Right cardiac atrium (tissue), 5 donors: ENCODE measurements around the gene SH3RF1. TPM values are rescaled to one million over a fixed set of nuclear protein-coding genes. Genes with fewer than 3 reads are reported as not detected.

Source experiments
- ATAC-seq, 2 donors: fragments of 200-7000 bp; cut with Tn5 transposase; one replicate each; pipeline versions ENCODE4 v1.8.0 to v1.9.1; 2020; ENCODE audit warnings: moderate library complexity in 2 of 2, mild to moderate bottlenecking in 1 of 2
- DNase-seq, 3 donors: peaks; one replicate each; pipeline ENCODE4 v3.0.0-alpha.2; 2020
- H3K27ac ChIP-seq: one replicate; pipeline ENCODE4 v1.5.1; 2013; ENCODE audit warnings: mild to moderate bottlenecking, low read length, control low read depth, moderate library complexity
- H3K27me3 ChIP-seq: one replicate; pipeline ENCODE4 v1.6.1; 2013; ENCODE audit not compliant: control insufficient read depth, insufficient read depth
- H3K4me1 ChIP-seq: one replicate; pipeline ENCODE4 v1.6.1; 2013; ENCODE audit warnings: low read length; ENCODE audit not compliant: control insufficient read depth, insufficient read depth
- H3K4me3 ChIP-seq: one replicate; pipeline ENCODE4 v1.5.1; 2013; ENCODE audit warnings: low read length, control low read depth
- H3K9me3 ChIP-seq: one replicate; pipeline ENCODE4 v1.6.1; 2013; ENCODE audit warnings: low read length; ENCODE audit not compliant: control insufficient read depth
- WGBS: extraction: QIAGEN DNeasy Blood & Tissue Kit; methylation state at CpG from one replicate; pipeline ENCODE4 v1.1.7; 2013; 5-methylcytosine and 5-hydroxymethylcytosine counted together
- intact Hi-C, 4 donors: fragments of 100-400 bp; cut with DNase I; formaldehyde crosslinking; loops; one replicate each; pipeline versions ENCODE4 v1.11.0 to v1.14.0; 2022 to 2023
- long read RNA-seq, 4 donors: library from polyadenylated mRNA; unstranded; transcript quantifications; one replicate each; pipeline ENCODE4 v2.0.0, GENCODE V29; 2020 to 2021
- polyA plus RNA-seq: library from polyadenylated mRNA; stranded (reverse); fragments of 200-250 nt; gene quantifications from one replicate; pipeline ENCODE4 v1.2.3, GENCODE V29; 2013
- total RNA-seq, 4 donors: library from RNA; stranded (reverse); fragmentation: NEBNext Ultra II Directional; extraction: Animal tissue kit (Norgen Biotek cat#: 25700); gene quantifications; one replicate each; pipeline ENCODE4 v1.2.1, GENCODE V29; 2021
- donor health status: healthy with polysubstance abuse.
- donor health status: DM: no; HTN: yes; CAD: no.
- donor health status: DM: no; HTN: no; CAD: no.
- donor health status: DM: no; HTN: yes; CAD: no; lungs with severe emphysema.
- donor health status: DM: yes; HTN: yes; CAD: no.

Gene SH3RF1
- total RNA-seq (10 to 100 TPM in 2 of 4 donors, 1 to 10 TPM in 2; 7.4 to 16.7 (median 9.9) TPM), polyA plus RNA-seq (2.4 TPM)
- long read RNA-seq, donor 1, full-length matches to known transcripts = 2 of 8 reads
- long read RNA-seq, donor 1, partial matches to known transcripts = 4 of 8 reads
- long read RNA-seq, donor 1, other reads (novel, unspliced or antisense) = 2 of 8 reads
- long read RNA-seq, donor 2, partial matches to known transcripts = 2 of 3 reads
- long read RNA-seq, donor 2, other reads (novel, unspliced or antisense) = 1 of 3 reads
- long read RNA-seq, donor 3, full-length matches to known transcripts = 12 of 34 reads
- long read RNA-seq, donor 3, partial matches to known transcripts = 21 of 34 reads
- long read RNA-seq, donor 3, other reads (novel, unspliced or antisense) = 1 of 34 reads
- long read RNA-seq, donor 4, full-length matches to known transcripts = 1 of 5 reads
- long read RNA-seq, donor 4, partial matches to known transcripts = 4 of 5 reads
- long read RNA-seq, donor 4, other reads (novel, unspliced or antisense) = 0 of 5 reads

DNA sequence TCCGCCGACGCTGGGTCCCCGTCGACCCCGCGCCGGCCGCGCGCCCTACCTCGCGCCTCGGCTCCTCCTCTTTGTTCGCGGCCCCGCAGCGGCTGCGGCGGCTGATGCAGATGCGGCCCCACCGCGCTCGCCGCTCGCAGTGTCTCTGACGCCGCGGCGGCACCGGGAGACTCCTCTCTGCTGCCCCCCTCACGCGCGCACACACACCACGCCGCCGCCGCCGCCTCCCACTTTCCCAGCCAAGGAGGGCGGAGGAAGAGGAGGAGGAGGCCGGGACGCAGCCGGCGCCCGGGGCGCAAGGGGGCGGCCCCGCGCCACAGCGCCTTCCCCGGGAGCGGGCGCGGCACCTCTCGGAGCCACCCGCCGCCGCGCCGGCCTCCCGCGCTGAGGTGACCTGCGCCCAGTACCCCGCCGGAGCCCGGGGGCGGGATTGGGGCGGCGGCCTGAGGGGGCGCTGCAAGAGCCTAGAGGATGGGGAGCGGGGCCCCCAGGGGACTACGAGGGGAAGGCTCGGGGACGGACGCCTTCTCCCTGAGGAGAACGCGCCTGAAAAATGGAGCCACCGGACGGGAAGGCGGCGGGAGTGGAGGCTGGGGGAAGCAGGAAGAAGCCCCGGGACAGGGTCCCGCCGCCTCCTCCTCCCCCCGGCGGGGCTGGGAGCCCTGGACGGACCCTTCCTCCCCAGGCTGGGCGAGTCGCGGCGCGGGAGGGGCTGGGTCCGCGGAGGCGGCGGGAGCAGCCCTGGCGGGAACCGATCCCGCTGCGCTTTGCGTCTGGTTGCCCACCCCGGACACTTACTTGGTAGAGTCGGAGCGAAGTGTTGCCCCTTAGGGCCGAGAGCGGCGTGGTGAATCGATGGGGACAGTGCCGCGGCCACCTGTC, at the start of gene SH3RF1:
Gene SH3RF1, minus strand, starts transcription at position 147 of the 882 bp plus-strand sequence. CDS start 1,744 bp downstream, outside the sequence.
- ATAC-seq (peak; percentile 97), DNase-seq (peak; percentile 90 to 97 (median 96))
- H3K27ac ChIP-seq = peak within 1 kb of the TSS; percentile 33
- H3K4me1 ChIP-seq = peaks cover 3% of the 10 kb centered on the region
- H3K4me3 ChIP-seq = peak within 1 kb of the TSS; percentile 83
- 1% methylated on average over 110 of the region's 110 CpGs for WGBS
- intact Hi-C loops = loop anchor here in 3 of 4 donors (5.0 to 10.0 kb wide), 4 partner anchors 126 to 246 kb away; no protein-coding TSS in a partner anchor
- no peaks in the 10 kb centered on the region for H3K27me3 ChIP-seq
- H3K9me3 ChIP-seq = no peaks in the 10 kb centered on the region

DNA sequence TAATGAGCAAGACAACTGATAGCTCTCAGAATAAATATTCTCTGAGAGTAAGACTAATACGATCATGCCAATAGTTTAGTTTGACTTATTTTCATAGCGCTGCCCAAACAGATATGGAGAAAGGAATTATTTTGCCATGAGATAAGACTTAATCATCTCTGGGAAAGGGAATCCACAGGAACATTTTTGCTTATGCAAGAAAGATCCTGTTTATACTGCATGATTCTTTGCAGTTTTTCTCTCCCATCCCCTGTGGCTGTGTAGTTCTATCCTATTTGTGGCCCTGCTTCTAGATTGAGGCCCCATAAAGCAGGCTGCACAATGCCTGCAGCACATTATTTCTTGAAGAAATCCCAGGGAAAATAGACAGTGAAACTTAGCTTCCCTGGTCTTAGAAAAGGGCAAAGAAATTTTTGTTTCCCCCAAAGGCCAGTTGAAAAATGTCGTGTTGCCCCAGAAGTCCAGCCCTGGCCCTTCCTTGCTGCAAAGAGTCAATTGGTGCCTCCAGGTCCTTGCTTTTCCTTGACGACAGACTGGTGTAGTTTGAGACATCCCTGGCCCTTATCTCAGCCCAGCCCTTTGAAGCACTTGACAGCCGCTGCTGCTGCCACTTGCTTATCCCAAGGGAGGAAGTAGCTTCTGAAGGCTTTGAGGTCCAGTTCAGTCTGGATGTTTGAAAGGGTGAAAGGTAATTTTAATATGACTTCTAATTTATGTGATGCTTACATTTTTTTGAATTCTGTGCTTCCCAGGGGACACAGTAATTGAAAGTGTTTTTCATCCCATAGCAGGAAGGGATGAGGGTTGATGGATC, 45.0 kb upstream of the SH3RF1 start:
- ATAC-seq = peak; percentile 62 to 70
- Histone ChIP-seq H3K27me3 (no peaks in the 10 kb centered on the region), H3K27ac (no peak overlapping the region), H3K4me1 (peaks cover 5% of the 10 kb centered on the region), H3K4me3 (no peak overlapping the region), H3K9me3 (no peaks in the 10 kb centered on the region)
- WGBS = 19% methylated on average over 5 of the region's 5 CpGs
- intact Hi-C loops = loop anchor here in 1 of 4 donors (10.0 kb wide), 1 partner anchor 291 kb away; no protein-coding TSS in a partner anchor
- no peak for DNase-seq

DNA sequence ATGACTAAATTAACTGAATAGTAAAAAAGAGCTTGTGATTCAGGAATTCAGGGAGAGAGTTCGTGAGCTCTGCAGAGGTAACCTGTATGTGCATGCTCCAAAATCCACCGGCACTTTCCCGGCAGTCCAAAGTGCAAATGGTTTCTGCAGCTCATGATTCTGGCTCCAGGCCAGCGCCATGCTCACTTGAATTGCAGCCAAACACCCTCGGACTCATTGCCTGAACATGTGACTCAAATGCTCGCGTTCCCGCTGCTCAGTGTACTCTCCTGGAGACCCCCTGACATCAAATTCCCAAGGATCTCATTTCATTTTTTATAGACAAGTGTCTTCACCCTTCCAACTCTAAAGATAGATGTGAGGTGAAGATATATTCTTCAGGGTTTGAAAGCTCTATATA, 44.1 kb upstream of the SH3RF1 start:
- ATAC-seq (peak; percentile 60 to 70), DNase-seq (peak; percentile 62 to 88 (median 85))
- WGBS = 6% methylated on average over 8 of the region's 8 CpGs
- H3K27me3 ChIP-seq = no peaks in the 10 kb centered on the region
- H3K4me1 ChIP-seq = peaks cover 5% of the 10 kb centered on the region
- H3K4me3 ChIP-seq = peak overlapping the region; percentile 25
- H3K9me3 ChIP-seq = no peaks in the 10 kb centered on the region
- no peak overlapping the region for H3K27ac ChIP-seq
- intact Hi-C loops = loop anchor here in 1 of 4 donors (10.0 kb wide), 1 partner anchor 290 kb away; no protein-coding TSS in a partner anchor

DNA sequence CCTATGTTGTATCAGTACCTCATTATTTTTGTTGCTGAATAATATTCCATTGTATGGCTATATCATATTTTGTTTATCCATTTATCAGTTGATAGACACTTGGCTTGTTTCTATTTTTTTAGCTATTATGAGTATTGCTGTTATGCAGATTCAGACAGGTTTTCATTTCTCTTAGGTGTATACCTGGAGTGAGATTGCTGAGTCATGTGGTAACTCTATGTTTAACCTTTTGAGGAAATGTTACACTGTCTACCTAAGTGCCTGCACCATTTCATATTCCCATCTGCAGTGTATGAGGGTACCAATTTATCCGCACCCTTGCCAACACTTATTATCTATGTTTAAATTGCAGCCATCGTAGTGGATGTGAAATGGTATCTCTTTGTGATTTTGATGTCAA, 43.0 kb upstream of the SH3RF1 start:
- Histone ChIP-seq H3K9me3 (no peaks in the 10 kb centered on the region), H3K4me3 (no peak overlapping the region), H3K27ac (no peak overlapping the region), H3K4me1 (peaks cover 5% of the 10 kb centered on the region), H3K27me3 (no peaks in the 10 kb centered on the region)
- DNase-seq (no peak), ATAC-seq (no peak)
- WGBS = 93% methylated on average over 2 of the region's 2 CpGs
- intact Hi-C loops = loop anchor here in 1 of 4 donors (10.0 kb wide), 1 partner anchor 289 kb away; no protein-coding TSS in a partner anchor

DNA sequence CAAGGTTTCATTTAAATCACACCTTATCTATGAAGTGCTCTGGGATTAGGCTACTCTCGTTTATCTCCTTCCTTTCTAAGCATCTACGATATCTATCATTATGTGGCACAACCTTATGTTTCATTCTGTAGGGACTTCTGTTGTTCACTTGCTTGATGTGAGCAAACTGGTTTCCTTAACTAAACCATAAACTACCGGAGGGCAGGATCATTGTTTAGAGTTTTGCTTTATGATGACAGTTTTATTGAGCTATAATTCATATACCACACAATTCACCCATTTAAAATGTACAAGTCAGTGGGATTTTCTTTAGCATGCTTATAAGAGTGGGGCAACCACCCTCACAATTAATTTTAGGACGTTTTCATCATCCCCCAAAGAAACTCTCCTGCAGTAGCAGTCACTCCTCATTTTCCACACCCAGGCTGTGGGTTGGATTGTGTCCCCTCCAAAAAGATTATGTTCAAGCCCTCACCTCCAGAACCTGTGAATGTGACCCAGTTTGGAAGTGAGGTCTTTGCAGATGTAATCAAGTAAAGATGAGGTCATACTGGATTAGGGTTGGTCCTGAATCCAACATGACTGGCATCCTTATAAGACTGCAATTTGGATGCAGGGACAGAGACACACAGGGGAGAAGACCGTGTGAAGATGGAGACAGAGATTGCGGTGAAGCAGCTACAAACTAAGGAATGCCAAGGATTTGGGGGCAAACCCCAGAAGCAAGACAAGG, 42.1 kb upstream of the SH3RF1 start:
- Histone ChIP-seq H3K9me3 (no peaks in the 10 kb centered on the region), H3K4me3 (no peak overlapping the region), H3K27ac (no peak overlapping the region), H3K4me1 (peaks cover 5% of the 10 kb centered on the region), H3K27me3 (no peaks in the 10 kb centered on the region)
- 85% methylated on average over 6 of the region's 6 CpGs for WGBS
- ATAC-seq = no peak
- intact Hi-C loops = loop anchor here in 1 of 4 donors (10.0 kb wide), 1 partner anchor 288 kb away; no protein-coding TSS in a partner anchor
- no peak for DNase-seq

DNA sequence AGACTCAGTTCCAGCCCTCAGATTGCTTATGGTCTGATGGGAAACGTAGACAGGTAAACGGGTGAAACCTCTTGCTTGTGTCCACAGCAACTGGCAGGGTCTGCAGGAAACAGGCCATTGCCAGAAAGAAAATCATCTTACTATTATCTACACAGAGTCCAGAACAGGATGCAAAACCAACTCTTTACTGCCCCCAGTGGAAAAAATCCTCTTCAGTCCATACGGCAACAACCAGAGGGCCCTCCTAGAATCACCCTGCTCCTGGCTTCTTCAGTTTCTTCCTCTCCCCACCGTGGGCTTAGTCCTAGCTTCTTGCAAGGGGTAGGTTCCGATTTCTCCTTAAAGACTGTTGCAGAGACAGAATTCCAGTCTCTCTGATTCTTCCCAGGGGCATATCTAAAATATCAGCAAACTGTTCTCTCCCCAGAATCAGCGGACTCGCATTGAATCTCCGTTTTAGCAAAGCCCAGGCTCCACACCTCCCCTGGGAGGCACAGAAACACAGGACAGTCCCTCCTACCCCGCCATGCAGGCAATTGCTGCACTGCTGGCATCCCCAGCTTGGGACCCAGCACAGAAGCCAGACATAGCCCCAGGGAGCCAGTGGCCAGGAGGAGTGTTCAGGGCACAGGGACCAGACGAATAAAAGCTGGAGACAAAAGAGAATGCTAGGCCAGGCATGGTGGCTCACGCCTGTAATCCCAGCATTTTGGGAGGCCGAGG, 41.0 kb upstream of the SH3RF1 start:
- intact Hi-C loops = loop anchor here in 1 of 4 donors (10.0 kb wide), 1 partner anchor 287 kb away; no protein-coding TSS in a partner anchor
- no peak overlapping the region for H3K27ac ChIP-seq
- 64% methylated on average over 12 of the region's 12 CpGs for WGBS

DNA sequence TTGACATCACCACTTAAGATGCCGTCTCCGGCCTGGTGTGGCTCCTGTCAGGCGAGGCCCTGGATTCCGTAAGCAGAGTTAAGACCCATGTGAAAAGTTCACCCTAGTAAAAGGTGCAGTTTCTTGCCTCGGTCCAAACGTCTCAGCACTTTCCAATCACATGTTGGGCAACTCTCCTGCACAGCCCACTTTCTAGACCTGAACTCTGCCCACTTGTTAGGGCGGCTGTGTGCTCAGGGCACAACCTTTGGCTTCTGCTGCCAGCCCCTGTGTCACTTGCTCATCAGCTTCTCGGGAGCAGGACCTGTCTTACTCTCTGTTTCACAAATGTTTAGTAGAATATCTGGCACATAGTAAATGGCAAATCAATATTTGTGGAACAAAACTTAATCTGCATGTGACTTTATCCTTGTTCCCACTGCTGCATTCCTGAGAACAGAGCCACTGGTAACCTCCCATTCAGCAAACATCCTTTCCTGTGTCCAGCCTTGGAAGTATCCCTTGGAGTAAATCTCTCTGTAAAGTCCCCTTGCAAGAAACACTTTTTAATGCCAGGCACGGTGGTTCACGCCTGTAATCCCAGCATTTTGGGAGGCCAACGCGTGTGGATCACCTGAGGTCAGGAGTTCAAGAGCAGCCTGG, 38.7 kb upstream of the SH3RF1 start:
- Histone ChIP-seq H3K4me3 (no peak overlapping the region), H3K27ac (no peak overlapping the region), H3K27me3 (no peaks in the 10 kb centered on the region), H3K9me3 (no peaks in the 10 kb centered on the region), H3K4me1 (peaks cover 3% of the 10 kb centered on the region)
- intact Hi-C loops = no loop called here
- 90% methylated on average over 12 of the region's 12 CpGs for WGBS
- no peak for ATAC-seq
- no peak for DNase-seq

More for the DNA sequence above, 41.0 kb upstream of the SH3RF1 start:
- Histone ChIP-seq H3K9me3 (no peaks in the 10 kb centered on the region), H3K4me3 (no peak overlapping the region), H3K4me1 (peaks cover 5% of the 10 kb centered on the region), H3K27me3 (no peaks in the 10 kb centered on the region)
- DNase-seq (peak in 1 of 3 donors; percentile 44), ATAC-seq (peak; percentile 79 to 85)

DNA sequence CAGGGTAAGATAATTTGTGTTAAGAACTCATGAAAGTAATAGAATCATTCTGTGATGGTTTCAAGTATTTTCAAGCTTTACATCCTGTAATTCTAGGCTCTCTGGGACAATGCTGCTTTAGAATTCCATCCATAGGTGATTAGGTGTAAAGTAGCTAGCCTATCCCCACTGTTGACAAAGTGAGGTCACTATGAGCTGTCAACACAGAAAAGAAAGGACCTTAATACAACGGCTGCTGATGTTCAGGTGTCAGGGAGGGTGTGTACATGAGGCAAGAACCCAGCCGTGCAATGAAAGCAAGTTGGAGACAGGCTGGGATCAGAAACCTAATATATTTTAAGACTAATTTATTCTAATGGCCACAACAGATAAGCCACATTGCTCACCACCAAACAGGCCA, 36.8 kb upstream of the SH3RF1 start:
- Histone ChIP-seq H3K27ac (no peak overlapping the region), H3K4me3 (no peak overlapping the region), H3K27me3 (no peaks in the 10 kb centered on the region), H3K9me3 (no peaks in the 10 kb centered on the region), H3K4me1 (peaks cover 3% of the 10 kb centered on the region)
- intact Hi-C loops = no loop called here
- WGBS = 84% methylated on average over 2 of the region's 2 CpGs
- no peak for DNase-seq
- ATAC-seq = no peak

DNA sequence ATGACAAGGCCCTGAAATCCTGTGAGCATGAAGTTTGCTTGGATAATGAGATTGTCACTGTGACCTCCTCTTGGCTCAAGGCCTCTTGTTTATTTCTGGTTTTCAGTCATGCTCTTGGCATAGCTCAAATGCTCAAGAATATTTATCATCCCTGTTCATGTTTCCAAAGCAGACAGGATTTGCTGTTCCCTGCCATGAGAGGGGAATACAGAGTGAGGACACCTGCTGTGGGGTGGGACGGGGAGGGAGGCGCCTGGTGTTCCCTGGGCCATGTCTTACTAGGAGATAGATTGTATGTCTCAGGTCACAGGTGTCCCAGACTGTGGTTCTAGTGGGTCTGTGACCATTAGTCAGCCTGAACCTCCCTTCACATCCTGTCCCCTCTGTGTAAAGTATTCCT, 34.9 kb upstream of the SH3RF1 start:
- intact Hi-C loops = no loop called here
- H3K9me3 ChIP-seq = no peaks in the 10 kb centered on the region
- peaks cover 3% of the 10 kb centered on the region for H3K4me1 ChIP-seq
- H3K27ac ChIP-seq = peak overlapping the region; percentile 5
- ATAC-seq (peak; percentile 20 to 64), DNase-seq (no peak)
- WGBS = 72% methylated on average over 2 of the region's 2 CpGs
- no peaks in the 10 kb centered on the region for H3K27me3 ChIP-seq
- H3K4me3 ChIP-seq = no peak overlapping the region
